HepG2 (cell line): ENCODE measurements around the gene RAPGEF5. TPM values are rescaled to one million over a fixed set of nuclear protein-coding genes. Genes with fewer than 3 reads are reported as not detected.

Source experiments
- CAMTA2 ChIP-seq: sonication (generic); formaldehyde crosslinking; IDR thresholded peaks from 2 replicates; pipeline ENCODE4 v1.4.0; 2020; ENCODE audit warnings: mild to moderate bottlenecking, missing genetic modification reagents, borderline replicate concordance
- PHF21A ChIP-seq: sonication (generic); formaldehyde crosslinking; IDR thresholded peaks from 2 replicates; pipeline ENCODE4 v1.5.0; 2020; ENCODE audit warnings: mild to moderate bottlenecking, missing genetic modification reagents
- SIN3B ChIP-seq: fragments of 150-350 bp; IDR thresholded peaks from 2 replicates; pipeline ENCODE4 v1.6.1; 2014; ENCODE audit warnings: low read length
- SYNCRIP ChIP-seq: fragments of 200-400 bp; formaldehyde crosslinking; IDR thresholded peaks from 2 replicates; pipeline ENCODE4 v1.6.1; 2018; ENCODE audit warnings: mild to moderate bottlenecking, low read depth, low read length; ENCODE audit not compliant: insufficient read depth
- XRCC5 ChIP-seq: fragments of 200-400 bp; formaldehyde crosslinking; optimal IDR thresholded peaks from 2 replicates; pipeline ENCODE3; 2017; ENCODE audit warnings: mild to moderate bottlenecking, low read length
- ZNF124 ChIP-seq: sonication (generic); formaldehyde crosslinking; IDR thresholded peaks from 2 replicates; pipeline ENCODE4 v1.4.0; 2020; ENCODE audit warnings: missing genetic modification reagents
- ZNF441 ChIP-seq: sonication (generic); formaldehyde crosslinking; IDR thresholded peaks from 2 replicates; pipeline ENCODE4 v1.7.0; 2021; ENCODE audit warnings: missing genetic modification reagents, borderline replicate concordance
- ZNF567 ChIP-seq: sonication (generic); formaldehyde crosslinking; IDR thresholded peaks from 2 replicates; pipeline ENCODE4 v1.8.1; 2023; ENCODE audit warnings: mild to moderate bottlenecking, missing genetic modification reagents, borderline replicate concordance
- ZNF614 ChIP-seq: IDR thresholded peaks from 2 replicates; pipeline ENCODE4 v1.6.1; 2018; ENCODE audit warnings: missing biosample characterization, missing genetic modification reagents, inconsistent platforms, borderline replicate concordance
- ZNF652 ChIP-seq: IDR thresholded peaks from 2 replicates; pipeline ENCODE4 v1.6.1; 2016; ENCODE audit warnings: low read depth, borderline replicate concordance
- polyA plus RNA-seq, 8 experiments: library from polyadenylated mRNA; depleted of rRNA in 3 of 8; stranded (reverse) in 7 of 8; unstranded in 1 of 8; fragments of >200 nt; fragmentation: Illumina TruSeq in 4 of 8; extraction: Trizol in 4 of 8; gene quantifications; 2 replicates each; pipeline versions ENCODE4 v1.2.1 to v1.2.3, GENCODE V29; 2011 to 2016; ENCODE audit warnings: low read depth in 4 of 8, missing spikeins in 1 of 8, mixed read lengths in 1 of 8; ENCODE audit not compliant: insufficient read depth in 1 of 8
- total RNA-seq, 5 experiments: library from RNA; depleted of rRNA; stranded (reverse); fragments of >200 nt; fragmentation: Illumina TruSeq; extraction: Trizol; gene quantifications; 2 replicates each; pipeline ENCODE4 v1.2.3, GENCODE V29; 2016; ENCODE audit warnings: low read depth in 1 of 5
- TF ChIP-seq, protein P1 (sequence below): sonication (generic); formaldehyde crosslinking; IDR thresholded peaks from 2 replicates; pipeline ENCODE4 v1.4.0; 2020; ENCODE audit warnings: mild to moderate bottlenecking, missing genetic modification reagents
- TF ChIP-seq, protein P2 (sequence below): sonication (generic); formaldehyde crosslinking; IDR thresholded peaks from 2 replicates; pipeline ENCODE4 v1.4.0; 2020; ENCODE audit warnings: mild to moderate bottlenecking, missing genetic modification reagents
- TF ChIP-seq, protein P3 (sequence below): IDR thresholded peaks from 2 replicates; pipeline ENCODE4 v1.6.1; 2018; ENCODE audit warnings: missing genetic modification reagents, mild to moderate bottlenecking, missing compliant biosample characterization

RAPGEF5 gene
- total and polyA plus RNA-seq, 2 of the 13 experiments (the other 11 are each of a cell fraction or from before 2014, with no cell fraction given): 17.1 to 23.4 TPM

DNA sequence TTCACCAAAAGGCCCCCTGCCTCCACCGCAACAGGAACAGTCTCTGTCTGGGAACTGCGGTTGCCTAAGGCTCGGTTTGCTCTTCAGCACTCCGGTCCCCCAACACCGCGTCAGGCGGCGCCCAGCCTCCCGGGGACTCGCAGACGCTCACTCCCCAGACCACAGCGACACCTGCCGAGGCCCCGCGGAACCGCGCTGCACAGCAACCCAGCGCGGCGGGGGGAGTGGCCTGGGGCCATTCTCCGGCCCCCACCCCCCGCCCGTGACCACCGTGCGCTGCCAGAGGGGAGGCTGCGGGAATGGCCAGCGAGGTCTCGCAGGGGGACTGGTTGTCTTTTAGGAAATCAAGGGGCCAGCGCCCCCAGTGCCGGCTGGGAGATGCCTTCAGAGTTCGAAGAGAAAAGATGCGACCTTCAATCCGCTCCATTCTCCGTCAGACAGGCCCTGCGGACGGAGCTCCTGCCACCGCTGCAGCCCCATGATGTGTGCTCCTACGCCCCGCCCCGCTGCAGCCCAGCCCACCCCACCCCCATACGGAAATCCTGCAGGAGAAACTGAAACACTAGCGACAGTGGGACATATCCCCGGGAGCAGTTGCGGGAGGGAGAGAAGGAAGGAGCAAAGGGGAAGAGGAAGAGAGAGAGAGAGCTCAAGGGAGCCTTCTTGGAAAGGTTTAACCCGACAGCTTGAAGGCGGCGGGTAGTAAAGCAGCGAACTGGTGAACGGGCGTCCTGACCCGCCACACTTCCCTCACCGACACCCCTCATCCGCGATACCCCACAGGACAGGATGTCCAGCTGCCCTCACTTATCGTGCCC lies 273.9 kb downstream of the RAPGEF5 start (continued):
- TF ChIP-seq, protein P1, sequence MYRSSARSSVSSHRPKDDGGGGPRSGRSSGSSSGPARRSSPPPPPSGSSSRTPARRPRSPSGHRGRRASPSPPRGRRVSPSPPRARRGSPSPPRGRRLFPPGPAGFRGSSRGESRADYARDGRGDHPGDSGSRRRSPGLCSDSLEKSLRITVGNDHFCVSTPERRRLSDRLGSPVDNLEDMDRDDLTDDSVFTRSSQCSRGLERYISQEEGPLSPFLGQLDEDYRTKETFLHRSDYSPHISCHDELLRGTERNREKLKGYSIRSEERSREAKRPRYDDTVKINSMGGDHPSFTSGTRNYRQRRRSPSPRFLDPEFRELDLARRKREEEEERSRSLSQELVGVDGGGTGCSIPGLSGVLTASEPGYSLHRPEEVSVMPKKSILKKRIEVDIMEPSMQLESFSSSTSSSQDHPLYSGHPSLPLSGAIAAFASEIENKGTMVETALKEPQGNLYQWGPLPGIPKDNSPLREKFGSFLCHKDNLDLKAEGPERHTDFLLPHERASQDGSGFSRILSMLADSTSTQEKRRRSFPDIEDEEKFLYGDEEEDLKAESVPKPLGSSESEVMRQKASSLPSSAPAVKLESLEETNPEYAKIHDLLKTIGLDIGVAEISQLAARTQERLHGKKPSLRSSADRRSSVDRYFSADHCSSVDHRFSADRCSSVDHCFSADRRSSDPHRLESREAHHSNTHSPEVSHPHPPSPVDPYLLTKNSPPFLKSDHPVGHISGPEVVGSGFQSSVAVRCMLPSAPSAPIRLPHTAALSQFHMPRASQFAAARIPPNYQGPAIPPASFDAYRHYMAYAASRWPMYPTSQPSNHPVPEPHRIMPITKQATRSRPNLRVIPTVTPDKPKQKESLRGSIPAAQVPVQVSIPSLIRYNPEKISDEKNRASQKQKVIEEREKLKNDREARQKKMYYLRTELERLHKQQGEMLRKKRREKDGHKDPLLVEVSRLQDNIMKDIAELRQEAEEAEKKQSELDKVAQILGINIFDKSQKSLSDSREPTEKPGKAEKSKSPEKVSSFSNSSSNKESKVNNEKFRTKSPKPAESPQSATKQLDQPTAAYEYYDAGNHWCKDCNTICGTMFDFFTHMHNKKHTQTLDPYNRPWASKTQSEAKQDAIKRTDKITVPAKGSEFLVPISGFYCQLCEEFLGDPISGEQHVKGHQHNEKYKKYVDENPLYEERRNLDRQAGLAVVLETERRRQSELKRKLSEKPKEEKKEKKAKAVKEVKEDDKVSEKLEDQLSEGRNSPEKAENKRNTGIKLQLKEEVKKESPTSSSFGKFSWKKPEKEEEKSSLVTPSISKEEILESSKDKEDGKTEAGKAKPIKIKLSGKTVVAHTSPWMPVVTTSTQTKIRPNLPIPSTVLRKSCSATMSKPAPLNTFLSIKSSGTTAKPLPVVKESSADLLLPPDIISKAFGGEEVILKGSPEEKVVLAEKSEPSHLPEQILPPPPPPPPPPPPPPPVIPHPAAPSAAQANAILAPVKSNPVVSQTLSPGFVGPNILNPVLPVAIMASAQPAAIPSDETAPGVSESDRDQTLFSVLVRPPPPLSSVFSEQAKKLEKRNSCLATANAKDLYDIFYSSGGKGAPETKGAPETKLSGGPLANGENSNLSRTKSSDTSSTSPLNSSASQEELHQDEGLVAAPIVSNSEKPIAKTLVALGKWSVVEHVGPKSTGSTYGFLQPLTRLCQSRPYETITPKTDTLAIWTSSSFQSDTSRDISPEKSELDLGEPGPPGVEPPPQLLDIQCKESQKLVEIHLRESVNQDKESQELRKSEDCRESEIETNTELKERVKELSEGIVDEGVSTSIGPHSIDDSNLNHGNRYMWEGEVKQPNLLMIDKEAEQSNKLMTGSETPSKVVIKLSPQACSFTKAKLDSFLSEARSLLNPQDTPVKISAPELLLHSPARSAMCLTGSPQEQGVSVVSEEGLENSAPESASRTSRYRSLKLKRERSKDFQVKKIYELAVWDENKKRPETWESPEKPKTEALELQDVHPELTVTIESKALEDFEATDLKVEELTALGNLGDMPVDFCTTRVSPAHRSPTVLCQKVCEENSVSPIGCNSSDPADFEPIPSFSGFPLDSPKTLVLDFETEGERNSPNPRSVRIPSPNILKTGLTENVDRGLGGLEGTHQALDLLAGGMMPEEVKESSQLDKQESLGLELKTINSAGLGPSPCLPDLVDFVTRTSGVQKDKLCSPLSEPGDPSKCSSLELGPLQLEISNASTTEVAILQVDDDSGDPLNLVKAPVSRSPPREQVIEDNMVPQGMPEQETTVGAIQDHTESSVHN (CRISPR knock-in tag): no peak
- peak; percentile 52; the same call in 1 of the 2 replicates for TF ChIP-seq ZNF614
- TF ChIP-seq ZNF652 (CRISPR knock-in tag): no peak
- TF ChIP-seq ZNF441 (CRISPR knock-in tag): no peak
- TF ChIP-seq XRCC5: peak; percentile 96
- no peak for TF ChIP-seq CAMTA2 (CRISPR knock-in tag)
- TF ChIP-seq PHF21A (CRISPR knock-in tag): no peak
- TF ChIP-seq SYNCRIP: no peak
- no peak for TF ChIP-seq ZNF567 (CRISPR knock-in tag)
- TF ChIP-seq ZNF124 (CRISPR knock-in tag): 0 out of 2 replicates have a peak, but pooled peaks have one; percentile 51
- TF ChIP-seq, protein P2, sequence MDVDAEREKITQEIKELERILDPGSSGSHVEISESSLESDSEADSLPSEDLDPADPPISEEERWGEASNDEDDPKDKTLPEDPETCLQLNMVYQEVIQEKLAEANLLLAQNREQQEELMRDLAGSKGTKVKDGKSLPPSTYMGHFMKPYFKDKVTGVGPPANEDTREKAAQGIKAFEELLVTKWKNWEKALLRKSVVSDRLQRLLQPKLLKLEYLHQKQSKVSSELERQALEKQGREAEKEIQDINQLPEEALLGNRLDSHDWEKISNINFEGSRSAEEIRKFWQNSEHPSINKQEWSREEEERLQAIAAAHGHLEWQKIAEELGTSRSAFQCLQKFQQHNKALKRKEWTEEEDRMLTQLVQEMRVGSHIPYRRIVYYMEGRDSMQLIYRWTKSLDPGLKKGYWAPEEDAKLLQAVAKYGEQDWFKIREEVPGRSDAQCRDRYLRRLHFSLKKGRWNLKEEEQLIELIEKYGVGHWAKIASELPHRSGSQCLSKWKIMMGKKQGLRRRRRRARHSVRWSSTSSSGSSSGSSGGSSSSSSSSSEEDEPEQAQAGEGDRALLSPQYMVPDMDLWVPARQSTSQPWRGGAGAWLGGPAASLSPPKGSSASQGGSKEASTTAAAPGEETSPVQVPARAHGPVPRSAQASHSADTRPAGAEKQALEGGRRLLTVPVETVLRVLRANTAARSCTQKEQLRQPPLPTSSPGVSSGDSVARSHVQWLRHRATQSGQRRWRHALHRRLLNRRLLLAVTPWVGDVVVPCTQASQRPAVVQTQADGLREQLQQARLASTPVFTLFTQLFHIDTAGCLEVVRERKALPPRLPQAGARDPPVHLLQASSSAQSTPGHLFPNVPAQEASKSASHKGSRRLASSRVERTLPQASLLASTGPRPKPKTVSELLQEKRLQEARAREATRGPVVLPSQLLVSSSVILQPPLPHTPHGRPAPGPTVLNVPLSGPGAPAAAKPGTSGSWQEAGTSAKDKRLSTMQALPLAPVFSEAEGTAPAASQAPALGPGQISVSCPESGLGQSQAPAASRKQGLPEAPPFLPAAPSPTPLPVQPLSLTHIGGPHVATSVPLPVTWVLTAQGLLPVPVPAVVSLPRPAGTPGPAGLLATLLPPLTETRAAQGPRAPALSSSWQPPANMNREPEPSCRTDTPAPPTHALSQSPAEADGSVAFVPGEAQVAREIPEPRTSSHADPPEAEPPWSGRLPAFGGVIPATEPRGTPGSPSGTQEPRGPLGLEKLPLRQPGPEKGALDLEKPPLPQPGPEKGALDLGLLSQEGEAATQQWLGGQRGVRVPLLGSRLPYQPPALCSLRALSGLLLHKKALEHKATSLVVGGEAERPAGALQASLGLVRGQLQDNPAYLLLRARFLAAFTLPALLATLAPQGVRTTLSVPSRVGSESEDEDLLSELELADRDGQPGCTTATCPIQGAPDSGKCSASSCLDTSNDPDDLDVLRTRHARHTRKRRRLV (CRISPR knock-in tag): no peak
- TF ChIP-seq SIN3B: no peak
- TF ChIP-seq, protein P3, sequence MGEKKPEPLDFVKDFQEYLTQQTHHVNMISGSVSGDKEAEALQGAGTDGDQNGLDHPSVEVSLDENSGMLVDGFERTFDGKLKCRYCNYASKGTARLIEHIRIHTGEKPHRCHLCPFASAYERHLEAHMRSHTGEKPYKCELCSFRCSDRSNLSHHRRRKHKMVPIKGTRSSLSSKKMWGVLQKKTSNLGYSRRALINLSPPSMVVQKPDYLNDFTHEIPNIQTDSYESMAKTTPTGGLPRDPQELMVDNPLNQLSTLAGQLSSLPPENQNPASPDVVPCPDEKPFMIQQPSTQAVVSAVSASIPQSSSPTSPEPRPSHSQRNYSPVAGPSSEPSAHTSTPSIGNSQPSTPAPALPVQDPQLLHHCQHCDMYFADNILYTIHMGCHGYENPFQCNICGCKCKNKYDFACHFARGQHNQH (CRISPR knock-in tag): peak; percentile 24; the same call in 1 of the 2 replicates
